ENCODE measurements around the gene PRKG1. TPM values are rescaled to one million over a fixed set of nuclear protein-coding genes. Genes with fewer than 3 reads are reported as not detected.

The PRKG1 gene
- polyA plus RNA-seq, 3 donors, result not detected

DNA sequence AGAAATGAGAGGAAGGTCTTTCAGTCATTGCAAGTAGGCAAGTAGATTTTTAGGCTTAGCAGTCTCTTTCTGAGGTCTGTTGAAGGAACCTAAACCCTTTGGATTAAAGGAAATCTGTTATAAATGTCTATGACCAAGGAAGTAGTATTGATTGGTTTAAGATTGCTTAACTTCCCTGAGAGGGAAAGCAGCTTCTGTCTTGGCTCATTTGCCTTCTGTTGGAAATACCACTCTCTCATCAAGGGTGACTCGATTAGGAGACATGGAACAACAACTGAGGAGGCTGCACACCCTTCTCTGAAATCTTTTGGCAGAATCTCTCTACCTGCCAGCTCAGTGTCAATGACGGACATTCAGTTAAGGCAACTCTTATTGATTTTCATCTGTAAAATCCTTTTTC is 282.9 kb downstream of the PRKG1 start:
- Histone ChIP-seq H3K79me2 (ENCODE audit: insufficient read depth, low read length) (no peaks in the 10 kb centered on the region), H3K36me3 (replicated peaks in 1 of 2; ENCODE audit: control insufficient read depth in 1 of 2, insufficient read depth in 2 of 2, low read length in 2 of 2) (no peaks in the 10 kb centered on the region), H3K4me2 (replicated peaks; ENCODE audit: extremely low read depth, low read length, poor library complexity, severe bottlenecking) (no peak overlapping the region), H3K9ac (ENCODE audit: insufficient read depth, low read length, poor library complexity, severe bottlenecking) (no peak overlapping the region), H3K27me3 (ENCODE audit: control insufficient read depth in 2 of 2, insufficient read depth in 2 of 2, low read length in 2 of 2) (no peaks in the 10 kb centered on the region), H3K4me1 (ENCODE audit: control insufficient read depth in 1 of 2, insufficient read depth in 2 of 2, low read length in 2 of 2) (no peaks in the 10 kb centered on the region), H3K27ac (ENCODE audit: low read depth in 1 of 2, low read length in 2 of 2) (no peak overlapping the region), H3K9me3 (replicated peaks in 1 of 2; ENCODE audit: control insufficient read depth in 1 of 2, insufficient read depth in 1 of 2, low read length in 2 of 2) (no peaks in the 10 kb centered on the region), H2AFZ (ENCODE audit: insufficient read depth, low read depth, low read length, poor library complexity, severe bottlenecking) (no peak overlapping the region), H3K4me3 (replicated peaks in 1 of 3; ENCODE audit: low read depth in 2 of 3, low read length in 3 of 3) (no peak overlapping the region), H4K20me1 (ENCODE audit: insufficient read depth, low read length) (no peaks in the 10 kb centered on the region)
- H3K9me3 Mint-ChIP-seq, result peaks cover 0 to 3% (median 0%) of the 10 kb centered on the region in 7 donors
- H3K4me3 Mint-ChIP-seq, result no peak overlapping the region
- TF ChIP-seq, protein P1, sequence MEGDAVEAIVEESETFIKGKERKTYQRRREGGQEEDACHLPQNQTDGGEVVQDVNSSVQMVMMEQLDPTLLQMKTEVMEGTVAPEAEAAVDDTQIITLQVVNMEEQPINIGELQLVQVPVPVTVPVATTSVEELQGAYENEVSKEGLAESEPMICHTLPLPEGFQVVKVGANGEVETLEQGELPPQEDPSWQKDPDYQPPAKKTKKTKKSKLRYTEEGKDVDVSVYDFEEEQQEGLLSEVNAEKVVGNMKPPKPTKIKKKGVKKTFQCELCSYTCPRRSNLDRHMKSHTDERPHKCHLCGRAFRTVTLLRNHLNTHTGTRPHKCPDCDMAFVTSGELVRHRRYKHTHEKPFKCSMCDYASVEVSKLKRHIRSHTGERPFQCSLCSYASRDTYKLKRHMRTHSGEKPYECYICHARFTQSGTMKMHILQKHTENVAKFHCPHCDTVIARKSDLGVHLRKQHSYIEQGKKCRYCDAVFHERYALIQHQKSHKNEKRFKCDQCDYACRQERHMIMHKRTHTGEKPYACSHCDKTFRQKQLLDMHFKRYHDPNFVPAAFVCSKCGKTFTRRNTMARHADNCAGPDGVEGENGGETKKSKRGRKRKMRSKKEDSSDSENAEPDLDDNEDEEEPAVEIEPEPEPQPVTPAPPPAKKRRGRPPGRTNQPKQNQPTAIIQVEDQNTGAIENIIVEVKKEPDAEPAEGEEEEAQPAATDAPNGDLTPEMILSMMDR (IDR thresholded peaks at IDR 0.05), result no peak
- no peak overlapping the region for H3K27ac Mint-ChIP-seq
- WGBS (ENCODE audit: insufficient coverage), result 75% methylated on average over 1 of the region's 2 CpGs
- no peaks in the 10 kb centered on the region for H3K27me3 Mint-ChIP-seq (ENCODE audit: low read depth in 3 of 3)
- H3K36me3 Mint-ChIP-seq, result no peaks in the 10 kb centered on the region
- no peaks in the 10 kb centered on the region for H3K4me1 Mint-ChIP-seq
- DNase-seq, result no peak
- intact Hi-C loops (cut with micrococcal nuclease), result no loop called here

DNA sequence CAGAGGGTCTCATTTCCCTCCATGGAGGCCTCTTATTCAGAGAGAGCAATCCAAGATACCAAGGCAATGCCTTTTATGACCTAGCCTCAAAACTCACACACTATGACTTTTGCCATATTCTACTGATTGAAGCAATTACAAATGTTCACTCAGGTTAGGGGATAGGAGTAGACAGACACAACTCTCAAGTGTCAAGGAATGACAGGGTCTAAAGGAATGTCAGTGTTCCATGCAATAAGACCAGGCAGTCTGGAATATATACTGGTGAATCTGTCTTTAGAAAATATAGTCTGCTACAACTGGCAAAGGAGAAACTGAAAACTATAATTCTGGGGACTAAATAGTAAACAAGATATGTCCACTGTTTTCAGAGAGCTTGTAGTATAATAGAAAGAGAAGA is 283.9 kb downstream of the PRKG1 start:
- H2AFZ ChIP-seq (ENCODE audit: insufficient read depth, low read depth, low read length, poor library complexity, severe bottlenecking), result no peak overlapping the region
- no peak overlapping the region for H3K27ac ChIP-seq (ENCODE audit: low read depth in 1 of 2, low read length in 2 of 2)
- H3K27me3 Mint-ChIP-seq (ENCODE audit: low read depth in 3 of 3), result no peaks in the 10 kb centered on the region
- no peaks in the 10 kb centered on the region for H4K20me1 ChIP-seq (ENCODE audit: insufficient read depth, low read length)
- no peaks in the 10 kb centered on the region for H3K27me3 ChIP-seq (ENCODE audit: control insufficient read depth in 2 of 2, insufficient read depth in 2 of 2, low read length in 2 of 2)
- DNase-seq, result no peak
- H3K27ac Mint-ChIP-seq, result no peak overlapping the region
- no peak overlapping the region for H3K4me3 ChIP-seq (replicated peaks in 1 of 3; ENCODE audit: low read depth in 2 of 3, low read length in 3 of 3)
- no peak overlapping the region for H3K9ac ChIP-seq (ENCODE audit: insufficient read depth, low read length, poor library complexity, severe bottlenecking)
- H3K4me2 ChIP-seq (replicated peaks; ENCODE audit: extremely low read depth, low read length, poor library complexity, severe bottlenecking), result no peak overlapping the region
- H3K4me1 ChIP-seq (ENCODE audit: control insufficient read depth in 1 of 2, insufficient read depth in 2 of 2, low read length in 2 of 2), result no peaks in the 10 kb centered on the region
- intact Hi-C loops (cut with micrococcal nuclease), result no loop called here
- no peaks in the 10 kb centered on the region for H3K4me1 Mint-ChIP-seq
- no peaks in the 10 kb centered on the region for H3K9me3 Mint-ChIP-seq
- no peaks in the 10 kb centered on the region for H3K9me3 ChIP-seq (replicated peaks in 1 of 2; ENCODE audit: control insufficient read depth in 1 of 2, insufficient read depth in 1 of 2, low read length in 2 of 2)
- H3K4me3 Mint-ChIP-seq, result no peak overlapping the region
- H3K79me2 ChIP-seq (ENCODE audit: insufficient read depth, low read length), result no peaks in the 10 kb centered on the region
- TF ChIP-seq, protein P1 (IDR thresholded peaks at IDR 0.05), result no peak
- H3K36me3 ChIP-seq (replicated peaks in 1 of 2; ENCODE audit: control insufficient read depth in 1 of 2, insufficient read depth in 2 of 2, low read length in 2 of 2), result no peaks in the 10 kb centered on the region
- H3K36me3 Mint-ChIP-seq, result no peaks in the 10 kb centered on the region
